OCI-M1 (cell line): ENCODE results near the gene PMVK.

Source experiments
- DNase-seq: peaks from one replicate; lab custom pipeline; 2025; lab: John Stamatoyannopoulos, UW

PMVK gene

DNA sequence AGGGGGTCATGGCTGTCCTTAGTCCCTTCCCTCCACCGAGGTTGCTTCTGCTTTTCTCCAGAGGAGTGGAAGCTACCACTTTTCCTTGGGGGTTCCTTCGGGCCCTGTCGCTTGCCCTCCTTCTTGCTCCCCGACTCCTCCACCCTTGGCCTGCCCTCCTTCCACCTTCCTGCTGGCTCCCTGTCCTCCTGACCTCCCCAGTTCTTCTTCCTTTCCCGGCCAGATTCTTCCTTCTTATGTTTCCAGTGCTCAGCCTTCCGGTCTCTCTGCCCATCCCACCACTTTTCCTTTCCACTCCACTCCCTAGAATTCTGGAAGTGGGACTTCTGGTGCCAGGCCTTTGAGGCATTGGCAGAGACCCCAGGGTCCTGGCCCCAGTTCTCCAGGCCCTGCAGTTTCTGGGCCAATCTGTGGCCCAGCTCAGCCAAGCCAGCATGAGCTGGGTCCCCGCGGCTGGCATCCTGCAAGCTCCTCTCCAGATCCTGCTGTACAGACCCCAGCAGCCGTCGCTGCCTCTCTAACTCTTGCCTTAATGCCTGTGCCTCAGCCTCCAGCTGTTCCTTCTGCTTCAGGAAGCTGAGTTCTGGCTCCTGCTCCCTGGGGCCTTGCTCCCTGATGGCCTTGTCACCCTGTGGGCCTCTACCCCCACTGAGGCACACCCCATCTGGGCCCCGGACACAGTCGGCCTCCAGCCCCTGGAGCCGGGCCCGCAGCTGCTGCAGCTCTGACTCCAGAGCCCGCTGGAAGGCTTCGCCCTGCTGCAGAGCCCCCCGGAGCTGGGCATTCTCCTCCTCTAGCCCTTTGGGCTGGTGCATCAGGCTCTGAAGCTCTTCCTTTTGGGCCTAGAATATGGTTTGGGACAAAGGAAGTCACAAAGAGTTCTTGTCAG is 9.7 kb upstream of the PMVK start:
- no peak for DNase-seq

DNA sequence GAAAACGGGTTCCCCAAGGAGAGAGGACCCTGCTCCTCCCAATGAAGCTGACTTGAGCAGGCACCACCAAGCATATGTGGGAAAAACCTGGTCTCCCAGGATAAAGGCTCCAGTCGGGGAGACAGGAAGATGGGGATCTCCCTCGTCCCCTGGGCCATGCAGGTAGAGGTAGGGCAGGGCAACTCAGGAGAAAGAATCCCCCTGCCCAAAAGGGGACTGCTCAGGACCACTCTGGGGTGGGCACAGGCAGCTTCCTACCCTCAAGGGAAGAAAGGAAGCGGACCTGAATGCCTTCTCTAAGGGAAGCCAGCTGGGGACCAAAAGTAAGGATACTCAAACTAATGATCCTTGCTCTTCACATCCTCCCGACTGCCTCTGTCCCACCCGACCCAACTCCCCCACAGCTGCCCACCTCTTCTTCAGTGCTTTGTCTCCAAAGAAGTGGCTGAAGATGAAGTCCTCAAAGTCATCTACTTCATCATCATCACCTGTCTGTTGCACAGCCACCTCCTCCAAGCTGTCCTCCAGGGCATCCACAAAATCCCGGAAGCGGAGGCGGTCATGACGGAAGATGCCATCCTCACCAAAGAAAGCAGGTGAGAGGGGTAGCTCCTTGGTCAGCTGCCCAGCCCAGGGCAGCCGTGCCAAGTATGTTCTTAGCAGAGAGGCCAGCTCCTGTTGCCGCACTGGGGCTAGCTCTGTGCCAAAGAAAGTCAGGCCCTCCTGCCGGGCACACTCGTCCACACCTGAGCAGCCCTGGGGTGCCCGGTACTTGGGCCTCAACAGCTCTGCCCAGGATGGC is 8.8 kb upstream of the PMVK start:
- DNase-seq: no peak

DNA sequence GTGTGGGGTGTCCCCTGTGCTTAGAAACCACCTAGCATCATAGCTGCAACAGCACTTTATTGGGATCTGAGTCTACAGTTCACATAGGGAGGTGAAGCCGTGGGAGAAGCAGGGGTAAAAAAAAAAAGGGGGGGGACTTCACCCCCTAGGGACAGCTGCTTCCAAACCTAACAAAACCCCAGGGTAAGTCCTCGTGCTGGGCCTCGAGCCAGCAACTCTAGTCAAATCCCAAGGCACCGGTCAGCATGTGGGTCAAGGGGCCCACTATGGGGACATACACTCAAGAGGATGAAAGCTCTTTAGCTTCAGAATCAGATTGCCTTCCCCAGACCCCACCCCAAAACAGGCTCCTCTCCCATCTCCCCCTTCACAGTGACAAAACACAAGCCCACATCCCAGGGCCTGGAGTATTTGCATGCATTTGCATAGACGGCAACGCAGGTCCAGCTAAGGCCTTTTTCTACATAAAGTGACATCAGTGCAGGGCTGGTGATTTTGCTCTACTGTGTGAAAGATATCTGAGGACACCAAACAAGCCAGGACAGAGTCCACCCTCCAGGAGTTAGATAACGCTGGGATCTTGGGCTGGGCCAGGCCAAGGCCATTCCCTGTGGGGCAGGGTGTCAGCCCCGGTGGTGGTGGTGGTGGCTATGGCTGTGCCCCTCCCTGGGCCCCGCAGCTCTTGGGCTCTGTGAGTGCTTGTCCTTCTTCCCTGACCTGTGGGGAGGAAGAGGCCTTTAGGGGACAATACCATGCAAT is 8.1 kb upstream of the PMVK start:
- DNase-seq: no peak

DNA sequence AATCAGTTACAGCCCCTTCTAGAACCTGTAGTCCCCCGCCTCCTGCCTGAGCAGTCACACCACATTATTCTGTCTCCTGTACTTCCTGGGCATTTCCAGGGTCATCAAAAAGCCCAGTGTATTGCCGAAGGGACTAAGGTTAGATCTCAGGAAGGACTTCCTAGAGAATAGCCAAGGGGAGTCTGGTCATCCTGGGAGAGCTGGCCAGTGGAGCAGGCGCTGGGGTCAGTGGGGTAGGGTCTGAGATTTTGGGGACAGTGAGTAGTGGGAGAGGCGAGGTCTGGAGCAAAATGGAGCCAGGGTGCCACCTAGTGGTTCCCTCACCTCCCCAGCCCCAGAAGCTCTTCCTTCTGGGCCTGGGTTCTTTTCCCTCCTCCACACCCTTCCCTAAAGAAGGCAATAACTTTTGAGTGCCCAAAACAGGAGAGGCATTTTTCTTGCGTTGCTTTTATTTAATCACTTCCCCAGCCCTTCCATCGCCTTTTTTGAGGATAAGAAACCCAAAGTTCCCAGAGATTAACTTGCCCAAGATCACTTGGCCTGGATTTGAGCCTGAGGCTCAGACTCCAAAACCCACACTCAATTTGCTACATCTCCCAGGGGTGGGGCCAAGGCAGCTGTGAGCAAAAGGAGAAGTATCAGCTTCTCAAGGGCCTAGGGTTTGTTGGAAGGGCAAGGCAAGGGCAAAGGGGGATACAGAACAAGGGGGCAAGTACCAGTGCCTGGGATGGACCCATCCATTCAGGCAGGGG is 7.3 kb upstream of the PMVK start:
- DNase-seq: peak; percentile 86

DNA sequence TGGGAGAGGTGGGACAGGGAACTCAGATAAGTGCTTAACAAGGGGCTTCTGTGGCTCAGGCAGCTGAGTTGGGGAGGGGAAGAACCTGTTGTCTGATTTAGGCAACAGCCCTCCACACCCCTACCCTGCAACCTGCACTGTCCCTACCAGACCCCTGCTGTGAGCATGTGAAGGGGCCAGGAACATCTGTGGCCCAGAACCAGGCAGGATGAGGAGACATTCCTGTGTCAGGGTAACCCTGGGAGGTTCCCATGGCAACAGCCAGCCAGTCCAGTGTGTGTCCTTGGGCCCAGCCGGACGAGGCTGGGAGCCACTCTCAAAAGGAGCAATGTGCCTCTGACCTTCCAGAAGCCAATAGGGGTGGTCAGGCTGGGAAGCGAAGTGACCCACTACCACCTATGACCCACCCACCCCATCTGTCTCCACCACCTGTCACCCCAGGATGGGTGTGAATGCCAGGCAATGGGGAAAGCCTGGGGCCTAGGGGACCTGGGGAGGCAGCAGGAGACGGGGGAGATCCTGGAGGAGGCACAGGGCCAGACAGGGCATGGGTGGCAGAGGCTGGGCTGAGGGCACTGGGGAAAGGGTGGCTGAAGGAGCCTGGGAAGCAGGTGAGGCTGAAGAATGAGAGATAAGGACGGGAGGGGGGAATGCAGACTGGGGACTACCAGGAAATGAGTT is 5.0 kb upstream of the PMVK start:
- no peak for DNase-seq

DNA sequence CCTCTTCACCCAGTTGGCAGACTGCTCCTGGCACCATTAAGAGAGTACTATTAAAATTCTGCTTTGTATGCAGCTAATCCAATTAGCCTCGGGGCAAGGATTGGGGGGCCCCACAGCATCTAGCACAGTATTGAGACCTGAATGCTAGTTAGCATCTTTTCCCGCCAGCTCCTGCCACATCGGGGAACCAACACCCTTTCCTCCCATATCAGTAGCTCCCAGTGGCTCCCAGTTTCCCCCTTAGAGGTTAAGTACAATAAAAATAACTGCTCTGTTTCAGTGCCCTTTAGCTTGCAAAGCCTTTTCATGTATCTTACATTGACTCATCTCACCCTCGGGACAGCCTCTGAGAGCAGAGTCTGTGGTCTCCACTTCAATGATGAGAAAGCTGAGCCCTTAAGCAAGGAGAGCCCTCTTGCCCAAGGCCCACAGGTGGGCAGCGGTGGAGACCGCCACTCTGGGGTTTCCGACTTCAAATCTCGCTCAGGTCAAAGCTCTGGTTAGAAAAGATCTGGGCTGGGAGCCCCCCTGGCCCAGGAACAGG is 4.2 kb upstream of the PMVK start:
- no peak for DNase-seq

DNA sequence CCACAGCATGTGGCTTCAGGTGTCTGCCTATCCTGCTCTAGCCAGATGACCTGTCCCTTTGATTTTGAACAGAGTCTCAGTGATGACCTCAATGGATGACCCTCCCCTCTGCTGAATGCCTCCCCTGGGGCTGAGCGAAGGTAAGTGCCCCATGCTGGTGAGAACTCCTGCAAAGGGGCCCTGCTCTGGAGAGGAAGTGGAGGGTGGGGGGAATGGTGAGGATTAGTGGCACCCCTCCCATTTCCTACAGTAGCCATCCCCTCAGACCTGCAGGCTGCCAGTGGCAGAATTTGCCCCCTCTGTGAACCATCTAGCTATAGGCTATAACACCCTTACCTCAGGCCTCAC is 3.7 kb upstream of the PMVK start:
- no peak for DNase-seq

DNA sequence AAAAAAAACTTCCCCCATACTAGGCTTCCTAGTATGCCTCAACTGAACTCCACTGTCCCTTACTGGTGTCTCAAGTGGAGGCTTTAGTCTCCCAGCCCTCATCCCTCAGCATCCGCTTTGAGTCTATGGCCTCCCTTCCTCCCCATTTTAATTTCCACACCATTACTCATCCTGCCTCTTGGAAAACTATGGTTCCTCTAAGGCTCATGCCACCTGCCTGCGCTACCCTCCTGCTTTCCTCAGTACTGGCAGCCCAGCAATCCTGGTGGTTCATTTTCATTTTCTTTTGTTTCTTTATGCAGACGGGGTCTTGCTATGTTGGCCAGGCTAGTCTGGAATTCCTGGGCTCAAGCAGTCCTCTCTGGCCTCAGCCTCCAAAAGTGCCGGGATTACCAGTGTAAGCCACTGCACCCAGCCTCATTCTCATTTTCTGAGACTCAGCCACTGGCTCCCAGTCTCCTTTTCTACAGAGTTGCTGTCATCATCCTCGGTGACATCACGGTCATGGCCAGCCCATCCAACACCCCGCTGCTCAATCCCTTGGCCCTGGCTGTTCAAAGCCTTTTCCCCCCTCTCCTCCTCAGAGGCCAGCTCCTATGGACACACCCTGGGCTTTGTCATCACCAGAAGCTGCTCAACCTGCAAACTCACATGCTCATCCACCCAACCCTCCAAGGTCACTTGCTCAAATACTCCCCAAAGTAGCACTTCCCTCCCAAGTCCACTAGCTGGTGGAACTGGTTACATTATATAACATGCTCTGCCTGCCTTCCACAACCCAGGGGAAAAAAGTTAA is 2.3 kb upstream of the PMVK start:
- DNase-seq: no peak

DNA sequence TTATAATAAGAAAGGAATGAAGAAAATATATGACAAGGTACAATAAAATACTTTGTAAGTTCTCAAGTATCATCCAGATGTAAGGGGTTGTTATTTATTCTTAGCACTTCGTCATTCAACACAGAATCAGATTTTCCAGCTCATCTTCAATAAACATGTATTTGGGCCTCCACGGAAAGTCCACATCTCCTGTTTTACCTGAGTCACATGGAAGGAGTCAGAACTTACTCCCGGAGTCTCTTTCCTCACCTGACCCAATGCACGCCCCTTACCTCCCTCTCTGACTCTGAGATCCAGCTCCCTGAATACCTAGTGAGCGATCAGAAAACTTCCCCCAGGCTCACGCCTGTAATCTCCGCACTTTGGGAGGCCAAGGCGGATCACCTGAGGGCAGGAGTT is 1.5 kb upstream of the PMVK start:
- DNase-seq: no peak

DNA sequence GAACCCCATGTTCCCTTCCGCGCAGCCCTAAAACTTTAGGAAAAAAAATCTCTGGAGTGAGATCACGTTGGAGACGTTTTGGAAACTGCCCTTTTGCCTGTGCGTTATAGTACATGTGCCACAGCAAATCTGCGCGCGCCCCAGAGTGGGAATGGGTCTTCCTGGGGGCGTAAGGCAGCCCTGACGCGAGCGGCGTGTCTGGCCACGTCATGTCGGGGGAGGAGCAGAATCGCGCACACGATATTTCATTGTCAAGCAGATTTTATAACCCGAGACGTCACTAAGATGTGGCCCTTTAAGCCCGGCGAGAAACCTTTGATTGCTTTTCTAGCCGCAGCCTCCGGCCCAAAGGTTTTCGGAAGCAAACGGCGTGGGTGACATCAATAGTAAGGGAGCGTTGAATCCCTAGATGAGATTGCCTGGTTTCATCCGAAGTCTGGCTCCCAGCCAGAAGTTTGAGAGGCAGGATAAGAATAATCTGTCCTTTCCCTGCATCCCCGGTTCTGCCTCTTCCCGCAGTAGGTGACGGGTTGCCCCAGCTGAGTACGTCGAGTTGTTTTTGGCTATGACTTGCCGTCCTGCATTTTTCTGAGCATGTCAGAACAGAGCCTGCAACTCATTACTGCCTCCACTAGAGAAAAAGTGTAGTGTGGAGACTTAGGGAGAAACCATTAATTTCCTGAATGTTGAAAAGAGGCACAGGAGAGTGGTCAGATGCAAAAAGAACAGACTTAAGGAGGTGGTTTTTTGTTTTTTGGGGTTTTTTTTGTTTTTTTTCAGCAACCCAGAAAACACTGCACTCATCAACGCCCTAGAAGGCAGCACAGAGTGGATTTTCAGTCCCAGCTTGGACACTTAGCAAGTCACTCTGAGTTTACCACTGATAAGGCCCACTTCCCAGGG is 817 bp upstream of the PMVK start:
- DNase-seq: peak; percentile 97

DNA sequence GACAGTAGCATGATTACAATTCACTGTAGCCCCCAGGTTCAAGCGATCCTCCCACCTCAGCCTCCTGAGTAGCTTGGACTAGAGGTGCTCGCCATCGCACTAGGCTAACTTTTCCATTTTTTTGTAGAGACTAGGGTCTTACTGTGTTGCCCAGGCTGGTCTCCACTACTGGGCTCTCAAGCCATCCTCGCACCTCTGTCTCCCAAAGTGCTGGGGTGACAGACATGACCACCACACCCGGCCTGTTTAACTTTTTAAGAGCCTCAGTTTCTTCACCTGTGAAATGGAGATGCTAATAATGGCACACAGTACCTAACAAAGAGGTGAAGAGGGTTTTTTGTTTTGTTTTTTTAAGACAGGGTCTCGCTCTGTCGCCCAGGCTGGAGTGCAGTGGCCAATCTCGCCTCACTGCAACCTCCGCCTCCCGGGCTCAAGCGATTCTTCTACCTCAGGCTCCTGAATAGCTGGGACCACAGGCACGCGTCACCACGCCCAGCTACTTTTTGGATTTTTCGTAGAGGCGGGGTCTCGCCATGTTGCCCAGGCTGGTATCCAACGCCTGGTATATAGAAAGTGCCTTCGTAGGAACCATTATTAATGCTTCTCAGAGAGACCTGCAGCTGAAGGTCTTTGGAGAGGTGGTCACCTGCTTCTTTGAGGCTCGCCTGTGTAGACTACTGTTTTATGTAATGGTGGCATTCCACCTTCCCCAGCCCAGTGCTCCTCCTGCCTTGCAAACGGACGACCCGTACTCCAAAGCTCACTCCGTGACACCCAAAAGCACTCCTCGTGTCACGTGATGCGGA is 567 bp downstream of the PMVK start:
- no peak for DNase-seq

DNA sequence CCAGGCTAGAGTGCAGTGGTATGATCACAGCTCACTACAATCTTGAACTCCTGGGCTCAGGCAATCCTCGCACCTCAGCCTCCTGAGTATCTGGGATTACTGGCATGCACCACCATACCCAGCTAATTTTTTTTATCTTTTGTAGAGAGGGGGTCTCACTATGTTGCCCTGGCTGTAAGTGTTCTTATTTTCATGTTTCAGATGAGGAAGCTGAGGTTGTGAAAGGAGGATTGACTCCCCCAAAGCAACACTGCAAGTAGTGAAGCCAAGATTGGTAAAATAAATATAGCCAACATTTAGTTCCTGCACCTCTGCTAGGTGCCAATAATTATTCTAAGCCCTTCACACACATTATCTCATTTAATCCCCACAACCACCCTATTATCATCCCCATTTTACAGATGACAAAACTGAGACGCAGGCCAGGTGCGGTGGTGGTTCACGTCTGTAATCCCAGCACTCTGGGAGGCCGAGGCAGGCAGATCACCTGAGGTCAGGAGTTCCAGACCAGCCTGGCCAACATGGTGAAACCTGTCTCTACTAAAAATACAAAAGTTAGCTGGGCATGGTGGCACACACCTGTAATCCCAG is 2.1 kb downstream of the PMVK start:
- DNase-seq: no peak

DNA sequence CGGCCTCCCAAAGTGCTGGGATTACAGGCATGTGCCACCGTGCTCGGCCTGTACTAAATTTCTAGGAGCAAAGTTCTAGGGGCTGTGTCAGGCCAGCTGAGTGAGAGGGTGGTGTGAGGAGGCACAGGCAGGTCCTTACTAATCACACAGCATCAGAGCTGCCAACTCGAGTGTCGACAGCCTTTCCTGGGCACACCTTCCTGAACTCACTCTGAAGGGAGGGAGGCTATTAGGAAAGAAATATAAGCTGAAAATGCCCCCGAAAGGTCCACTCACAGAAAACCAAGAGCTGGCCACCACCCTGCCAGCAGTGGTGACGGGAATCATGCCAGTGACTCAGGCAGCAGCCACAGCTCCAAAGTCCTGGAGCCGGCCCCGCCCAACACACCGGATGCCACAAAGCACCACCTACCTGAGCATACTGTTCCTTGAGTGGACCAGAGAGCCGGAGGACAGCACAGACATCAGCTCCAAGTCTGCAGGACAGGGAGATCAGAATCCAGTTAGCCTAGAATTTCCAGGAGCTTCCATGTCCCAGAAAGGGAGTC is 4.5 kb downstream of the PMVK start:
- no peak for DNase-seq

DNA sequence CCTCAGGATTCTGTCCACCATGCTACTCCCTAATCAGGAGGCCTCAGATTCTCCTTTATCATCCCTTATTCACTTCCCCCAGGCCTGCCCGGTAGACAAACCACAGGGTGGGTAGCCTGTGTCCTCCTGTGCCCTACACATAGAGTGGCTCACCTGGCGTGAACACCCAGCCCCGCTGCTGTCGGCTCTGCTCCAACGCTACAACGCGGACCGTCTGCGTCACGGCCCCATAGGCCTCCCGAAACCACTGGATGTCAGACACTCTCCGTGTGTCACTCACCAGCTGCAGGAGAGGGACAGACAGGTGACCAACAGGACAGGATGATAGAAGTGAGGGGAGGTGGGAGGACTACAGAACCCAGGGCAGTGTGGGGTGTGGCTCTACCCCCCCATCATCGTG is 10.3 kb downstream of the PMVK start:
- DNase-seq: no peak

DNA sequence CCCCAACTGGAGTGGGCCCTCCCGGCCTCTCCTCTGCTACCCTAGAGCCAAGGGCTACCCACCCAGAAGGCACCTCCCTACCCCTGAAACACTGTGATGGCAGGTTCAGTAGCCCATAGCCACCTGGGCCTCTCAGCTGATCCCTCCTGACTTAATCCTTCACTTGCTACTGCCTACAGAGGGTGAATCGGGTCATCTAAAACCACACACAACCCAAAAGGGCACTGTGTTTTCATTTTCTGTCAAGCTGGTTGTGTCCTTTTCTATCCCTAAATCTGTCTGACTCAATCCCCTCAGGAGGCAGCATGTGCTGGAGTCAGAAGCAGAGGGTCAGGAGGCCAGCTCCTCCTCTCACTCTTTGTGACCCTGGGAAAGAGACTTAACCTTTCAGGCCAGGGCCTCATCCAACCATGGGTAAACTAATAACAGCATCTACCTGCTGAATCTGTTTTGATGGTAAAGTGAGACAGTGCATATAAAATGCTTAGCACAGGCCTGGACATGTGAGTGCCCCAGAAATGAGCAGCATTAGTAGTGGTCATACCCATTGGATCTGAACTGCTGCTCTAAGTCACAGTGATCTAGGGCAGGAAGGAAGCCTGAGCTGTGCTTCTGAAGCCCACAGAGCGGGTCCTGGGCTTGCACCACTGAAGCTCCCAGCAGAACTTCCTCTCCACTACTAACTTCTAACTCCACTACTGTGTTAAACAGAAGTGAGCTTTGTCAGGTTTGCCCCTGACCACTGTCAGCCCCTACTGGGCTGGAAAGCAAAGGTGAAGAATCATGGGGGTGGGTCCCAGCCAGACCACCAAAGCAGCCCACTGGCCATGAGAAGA is 11.0 kb downstream of the PMVK start:
- no peak for DNase-seq

DNA sequence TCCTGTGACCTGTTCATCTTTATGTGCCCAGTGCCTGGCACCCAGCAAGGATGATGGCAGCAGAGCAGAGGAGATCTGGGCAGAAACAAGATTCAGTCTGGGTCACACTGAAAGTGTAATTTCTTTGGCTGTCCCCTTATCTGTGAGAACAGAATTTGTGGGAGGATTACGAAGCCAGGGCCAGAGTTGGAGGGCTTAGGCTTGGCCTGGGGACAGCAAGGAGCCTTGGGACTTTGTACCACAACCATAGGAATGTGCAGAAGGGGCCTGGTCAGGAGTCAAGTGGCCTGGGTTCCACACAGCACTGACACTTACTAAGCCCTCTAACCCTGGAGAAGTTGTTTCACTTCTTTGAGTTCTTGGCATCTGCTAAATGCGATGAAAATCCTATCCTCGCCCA is 12.8 kb downstream of the PMVK start:
- DNase-seq: peak; percentile 50

DNA sequence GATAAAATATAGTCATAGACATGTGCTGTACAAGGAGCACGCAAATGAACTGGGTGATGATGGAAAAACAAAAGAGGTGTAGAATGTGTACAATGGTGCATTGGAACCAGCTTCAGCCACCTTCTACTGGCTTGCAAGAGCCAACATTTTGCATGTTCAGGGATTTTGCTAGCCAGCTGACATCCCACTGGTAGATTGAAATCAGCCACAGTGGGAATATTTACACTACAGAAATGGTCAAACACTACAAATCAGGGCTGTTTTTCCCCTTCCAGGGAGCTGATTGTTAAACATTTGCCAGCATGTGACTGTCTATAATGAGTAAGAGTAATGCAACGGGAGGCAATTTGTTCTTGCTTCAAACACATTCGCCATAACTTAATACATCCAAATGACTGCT is 23.2 kb downstream of the PMVK start:
- DNase-seq: no peak
